Measurements from ENCODE around the gene CCDC102B.
A peak's percentile ranks its signal among the peaks of the same experiment; 100 is the strongest.
"Not testable (repeated sequence)": the region's sequence is repeated elsewhere in the genome, so short reads cannot be mapped to it uniquely, and the experiment has no call there.

CCDC102B gene

DNA sequence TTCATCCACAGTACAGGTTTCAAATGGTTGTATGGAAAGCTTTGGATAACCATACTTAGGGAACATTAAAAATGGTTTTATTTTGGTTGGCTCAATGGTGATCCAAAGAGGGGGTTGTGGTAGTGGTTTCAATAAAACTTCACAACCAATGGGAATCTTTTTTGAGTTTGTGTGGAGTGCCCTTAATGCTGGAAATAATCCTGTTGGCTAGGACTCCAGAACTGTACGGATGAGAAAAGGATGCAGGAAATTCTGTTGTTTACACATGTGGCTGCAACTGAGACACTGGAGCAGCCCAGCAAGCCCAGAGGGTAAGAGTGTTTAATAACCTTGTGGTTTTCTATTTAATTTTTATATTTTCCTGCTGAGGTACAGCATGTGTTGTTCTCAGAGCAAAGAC lies at the start of gene CCDC102B:
CCDC102B (plus strand) TSS at position 210 of the 400 bp plus-strand sequence. CDS start 38,684 bp downstream, outside the sequence.
- peak; percentile 31 for DNase-seq

- no peak for DNase-seq
These were observed 40.8 kb upstream of the CCDC102B start for GRCh38 chr18:68757126-68757525.

DNA sequence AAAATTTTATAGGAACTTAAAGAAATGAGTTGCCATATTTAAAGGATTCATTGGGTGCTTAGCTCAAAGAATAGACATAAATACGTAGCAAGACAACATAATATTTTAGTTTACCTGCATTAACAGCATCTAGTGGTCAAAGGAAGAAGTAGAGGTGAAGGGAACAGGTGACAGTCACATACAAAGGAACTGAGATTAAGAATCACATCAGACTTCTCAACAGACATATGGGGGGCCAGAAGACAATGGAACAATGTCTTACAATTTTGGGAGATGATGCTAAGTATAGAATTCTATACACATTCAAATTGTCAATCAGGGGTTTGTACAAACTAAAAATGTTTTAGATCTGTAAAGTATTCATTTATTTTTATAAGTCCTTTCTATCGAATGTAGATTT lies 38.6 kb upstream of the CCDC102B start:
- DNase-seq, result no peak

- no peak for DNase-seq
These were observed 34.8 kb upstream of the CCDC102B start for GRCh38 chr18:68763083-68763482.

GRCh38 chr18:68764016-68764415 lies 33.9 kb upstream of the CCDC102B start:
- DNase-seq, result no peak

DNA sequence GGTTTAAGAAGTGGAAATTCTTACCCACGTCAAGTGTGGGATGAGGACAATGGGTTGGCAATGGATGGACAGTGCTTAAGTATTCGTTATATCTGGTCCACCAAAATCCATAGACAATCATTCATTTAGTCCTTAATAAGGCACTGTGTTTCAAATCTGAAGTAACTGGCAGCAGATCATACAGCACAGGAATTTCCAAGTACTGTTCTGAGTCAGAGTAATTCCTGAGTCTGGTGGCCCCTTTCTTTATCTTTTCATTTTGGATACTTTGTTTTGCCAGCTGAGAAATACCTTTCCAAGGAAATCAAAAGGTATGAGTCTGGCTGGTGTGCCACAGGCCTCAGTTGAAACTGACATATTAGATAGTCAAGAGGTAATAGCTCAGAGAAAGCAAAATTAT lies 31.4 kb upstream of the CCDC102B start:
- DNase-seq, result no peak

- no peak for DNase-seq
These were observed 28.4 kb upstream of the CCDC102B start for GRCh38 chr18:68769461-68769860.

DNA sequence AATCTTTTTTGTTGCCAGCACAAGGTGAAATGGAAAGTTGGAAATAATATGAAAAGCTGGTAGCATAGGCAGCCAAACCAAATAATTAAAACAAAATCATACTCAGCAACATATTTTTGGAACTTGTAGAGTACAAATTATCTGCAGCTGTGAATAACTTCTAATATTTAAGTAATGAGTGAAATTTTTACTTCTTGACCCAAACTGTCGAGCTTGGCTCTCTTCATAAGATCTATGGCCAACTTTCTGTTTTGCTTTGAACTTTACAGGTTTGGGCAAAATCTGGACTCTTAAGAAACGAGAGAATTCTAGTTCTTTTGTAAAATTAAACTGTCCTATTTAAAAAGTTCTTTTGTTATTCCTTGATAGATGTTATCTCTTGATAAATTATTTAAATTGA lies 25.6 kb upstream of the CCDC102B start:
- DNase-seq, result no peak

DNA sequence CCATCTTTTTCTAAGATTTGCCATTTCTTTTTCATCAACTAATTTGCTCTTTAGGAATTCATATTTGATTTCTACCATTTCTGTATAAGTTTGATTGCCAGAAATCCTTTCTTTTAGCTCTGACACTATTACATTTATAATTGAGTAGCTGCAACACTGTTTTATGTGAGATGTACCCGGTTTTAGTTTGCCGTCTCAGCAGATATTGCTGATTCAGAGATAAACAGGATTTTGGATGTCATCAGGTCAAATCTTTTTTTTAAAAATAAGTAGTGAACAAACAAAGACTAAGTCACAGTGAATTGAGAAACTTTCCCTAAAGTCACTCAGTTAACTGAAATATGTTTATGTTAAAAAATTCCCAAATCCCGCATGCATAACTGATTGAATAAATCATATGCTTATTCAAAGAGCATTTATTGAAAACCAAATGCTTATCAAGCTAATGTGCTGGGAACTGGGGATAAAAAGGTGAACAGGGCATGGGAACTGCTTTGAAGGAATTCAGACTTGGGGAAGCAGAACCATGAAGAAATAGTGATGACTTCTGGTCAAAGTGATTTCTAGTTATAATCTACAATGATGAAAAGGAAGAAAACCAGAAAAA lies 19.5 kb upstream of the CCDC102B start:
- no peak for DNase-seq

DNA sequence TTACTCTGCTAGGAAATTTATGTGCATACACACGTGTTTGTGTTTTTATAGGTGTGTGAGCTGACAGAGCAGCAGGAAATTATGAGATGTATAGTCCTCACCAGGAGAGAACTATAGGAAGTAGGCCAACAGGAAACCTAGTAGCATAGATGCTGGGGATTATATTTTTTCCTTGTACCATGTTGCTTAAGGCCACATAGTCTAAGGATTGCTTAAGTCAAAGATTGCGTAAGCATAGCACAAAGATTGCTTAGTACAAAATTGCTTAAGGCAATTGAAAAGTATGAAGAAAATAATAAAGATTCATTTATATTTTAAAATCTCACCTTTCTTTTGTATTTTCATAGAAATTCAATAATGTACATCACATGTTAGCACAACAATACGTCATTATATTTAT lies 18.7 kb upstream of the CCDC102B start:
- no peak for DNase-seq

- peak; percentile 22 for DNase-seq
These were observed 16.9 kb upstream of the CCDC102B start for GRCh38 chr18:68780802-68781635.

GRCh38 chr18:68783506-68783905 lies 14.4 kb upstream of the CCDC102B start:
- DNase-seq, result no peak

- DNase-seq, result no peak
These were observed 13.8 kb upstream of the CCDC102B start for GRCh38 chr18:68784071-68784470.

DNA sequence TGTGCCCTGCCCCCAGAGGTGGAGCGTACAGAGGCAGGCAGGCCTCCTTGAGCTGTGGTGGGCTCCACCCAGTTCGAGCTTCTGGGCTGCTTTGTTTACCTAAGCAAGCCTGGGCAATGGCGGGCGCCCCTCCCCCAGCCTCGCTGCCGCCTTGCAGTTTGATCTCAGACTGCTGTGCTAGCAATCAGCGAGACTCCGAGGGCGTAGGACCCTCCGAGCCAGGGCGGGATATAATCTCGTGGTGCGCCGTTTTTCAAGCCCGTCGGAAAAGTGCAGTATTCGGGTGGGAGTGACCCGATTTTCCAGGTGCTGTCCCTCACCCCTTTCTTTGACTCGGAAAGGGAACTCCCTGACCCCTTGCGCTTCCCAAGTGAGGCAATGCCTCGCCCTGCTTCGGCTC lies 7.6 kb upstream of the CCDC102B start:
- DNase-seq, result not testable (repeated sequence)

DNA sequence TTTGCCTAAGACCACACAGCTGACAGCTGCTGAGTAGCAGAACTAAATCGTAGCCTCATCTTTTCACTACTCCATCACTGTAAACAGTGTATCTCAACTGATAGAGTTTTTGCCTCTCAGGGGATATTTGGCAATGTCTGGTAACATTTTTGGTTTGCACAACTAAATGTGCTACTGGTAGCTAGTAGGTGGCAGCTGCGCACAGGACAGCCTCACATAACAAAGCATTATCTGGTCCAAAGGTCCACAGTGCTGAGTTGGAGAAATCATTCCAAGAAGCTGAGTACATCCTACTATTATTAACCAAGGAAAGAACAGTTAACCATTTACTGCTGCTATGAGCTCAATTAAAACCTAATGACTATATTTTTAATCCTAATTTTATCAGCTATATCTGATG lies 6.1 kb upstream of the CCDC102B start:
- DNase-seq, result no peak

DNA sequence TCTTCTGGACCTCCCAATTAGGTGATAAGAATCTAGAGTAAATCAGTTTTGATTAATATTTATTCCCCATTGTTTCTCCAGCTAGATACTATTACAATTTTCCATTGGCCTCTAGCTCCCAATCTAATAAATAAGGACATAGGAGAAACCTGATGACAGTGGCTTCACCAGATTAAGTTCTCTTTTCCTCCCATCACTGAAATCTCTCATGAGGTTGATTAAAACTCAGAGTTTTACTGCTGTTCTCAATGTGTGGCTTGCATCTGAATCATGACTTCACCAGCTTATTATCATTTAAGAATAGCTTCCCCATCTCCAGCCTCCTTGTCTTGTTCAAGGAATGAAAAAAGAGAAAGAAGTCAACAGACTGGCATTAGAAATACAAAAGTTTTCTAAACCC lies 3.9 kb upstream of the CCDC102B start:
- no peak for DNase-seq

DNA sequence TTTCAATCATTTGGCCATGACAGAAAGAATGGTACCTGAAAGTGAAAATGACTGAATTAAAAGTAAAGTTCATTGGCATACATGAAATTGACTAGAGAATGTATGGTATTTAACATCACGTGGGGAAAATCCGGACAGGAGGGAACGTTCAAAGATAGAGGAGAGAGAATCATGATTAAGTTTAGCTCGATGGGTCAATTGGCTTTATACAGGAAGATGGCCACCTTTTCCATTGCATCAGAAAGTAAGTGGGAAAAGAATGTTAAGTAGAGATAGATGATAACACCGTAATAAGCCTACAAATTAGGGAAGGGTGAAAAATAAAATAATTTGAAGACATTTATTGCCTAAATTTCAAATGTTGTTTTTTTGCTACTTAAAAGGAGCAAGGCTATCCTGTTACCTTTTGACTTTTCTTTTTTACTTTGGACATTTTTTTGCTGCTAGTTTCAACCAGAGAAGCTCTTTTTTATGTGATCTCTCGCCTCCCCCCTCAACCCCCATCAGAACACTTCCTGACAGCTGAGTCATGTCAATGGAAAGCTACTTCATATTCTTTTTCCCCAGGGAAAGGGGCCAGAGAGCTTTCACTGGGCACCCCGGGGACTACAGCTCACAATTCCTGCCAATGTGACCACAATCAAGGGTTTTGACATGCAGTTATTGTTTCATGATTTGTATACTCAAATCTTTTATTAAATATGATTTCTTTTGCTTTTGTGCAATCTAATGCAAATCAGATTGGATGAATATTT lies 767 bp upstream of the CCDC102B start:
- DNase-seq, result no peak

DNA sequence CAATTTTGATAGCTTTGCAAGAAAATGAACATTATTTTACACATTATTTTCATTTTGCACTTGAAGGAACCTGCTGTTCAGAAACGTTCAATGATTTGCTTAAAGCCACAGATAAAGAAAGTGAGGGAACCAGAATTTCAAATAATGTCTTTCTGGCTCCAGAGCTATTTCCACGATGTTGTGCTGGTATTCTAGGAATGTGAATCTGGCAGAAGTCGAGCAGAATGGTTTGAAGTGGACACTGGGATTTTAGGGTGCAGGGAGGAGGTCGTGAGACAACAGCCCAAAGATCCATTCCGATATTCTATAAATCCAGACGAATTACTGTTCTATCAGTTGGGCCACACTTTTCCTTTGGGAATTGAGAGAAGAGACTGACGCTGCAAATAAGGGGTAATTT lies 2.2 kb downstream of the CCDC102B start:
- DNase-seq, result no peak

GRCh38 chr18:68803356-68803755 lies 5.5 kb downstream of the CCDC102B start:
- DNase-seq, result peak; percentile 75

GRCh38 chr18:68817584-68817983 lies 19.7 kb downstream of the CCDC102B start:
- no peak for DNase-seq

DNA sequence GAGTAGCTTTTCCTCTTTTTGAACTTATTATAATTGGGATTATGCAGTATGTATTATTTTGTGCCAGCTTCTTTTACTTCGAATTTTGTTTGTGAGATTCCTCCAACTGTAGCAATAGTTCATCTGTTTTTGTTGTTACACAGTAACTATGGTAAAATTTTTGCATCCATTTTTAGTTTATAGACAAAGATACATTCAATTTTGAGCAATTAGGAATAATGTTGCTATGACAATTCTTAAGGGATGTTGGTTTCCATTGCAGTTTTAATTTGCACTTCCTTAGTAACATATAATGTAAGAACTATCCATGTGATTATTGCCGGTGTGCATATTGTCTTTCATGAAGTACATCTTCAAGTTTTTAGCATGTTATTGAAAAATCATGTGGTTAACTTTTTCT lies 20.7 kb downstream of the CCDC102B start:
- DNase-seq, result no peak

DNA sequence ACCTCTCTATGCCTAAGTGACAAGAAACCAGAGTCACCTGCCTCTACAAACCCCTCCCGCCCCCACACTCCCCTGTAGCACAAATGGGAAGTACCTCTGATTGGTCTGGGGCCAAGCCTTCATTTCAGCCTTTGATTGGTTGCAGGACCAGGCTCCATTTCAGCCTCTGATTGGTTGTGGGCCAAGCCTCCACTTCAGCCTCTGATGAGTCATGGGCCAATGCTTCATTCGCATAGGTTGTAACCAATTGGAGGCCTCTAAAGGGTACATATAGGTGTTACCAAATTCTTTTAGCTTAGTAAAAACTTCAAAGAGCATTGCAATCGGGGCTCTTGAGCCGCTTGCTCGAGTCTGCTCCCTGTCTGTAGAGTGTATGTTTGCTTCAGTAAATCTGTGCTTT lies 25.0 kb downstream of the CCDC102B start:
- DNase-seq, result no peak

DNA sequence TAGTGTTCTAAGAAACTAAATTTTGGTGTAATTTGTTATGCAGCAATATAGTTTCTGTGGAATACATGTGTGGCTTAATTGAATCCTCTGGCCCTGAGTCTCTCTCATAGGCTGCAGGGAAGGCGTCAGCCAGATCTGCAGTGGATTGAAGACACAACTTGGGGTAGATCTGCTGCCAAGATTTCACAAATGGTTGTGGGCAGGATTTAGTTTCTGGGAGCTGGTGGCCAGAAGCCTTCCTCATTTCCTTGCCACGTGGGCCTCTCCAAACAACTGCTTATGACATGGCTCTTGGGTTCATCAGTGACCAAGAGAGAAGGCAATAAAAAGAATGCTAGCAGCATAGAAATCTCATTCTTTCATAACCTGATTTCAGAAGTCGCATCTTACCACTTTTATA lies 28.2 kb downstream of the CCDC102B start:
- no peak for DNase-seq
